Stimulated activated CD4-positive, alpha-beta T cell treated with anti-CD3 and anti-CD28 coated beads, Interleukin-2, amount 100 ng/mL, for 24 hours (primary cell): Measurements from ENCODE around the gene CWC25.
"Not testable (repeated sequence)": the region's sequence is repeated elsewhere in the genome, so short reads cannot be mapped to it uniquely, and the experiment has no call there.

Experiments used
- DNase-seq, 2 donors: peaks; one replicate each; pipeline ENCODE4 v3.0.0-alpha.2; 2020

The CWC25 gene

GRCh38 chr17:38852771-38853291, 27.7 kb upstream of the CWC25 start:
- no peak for DNase-seq

DNA sequence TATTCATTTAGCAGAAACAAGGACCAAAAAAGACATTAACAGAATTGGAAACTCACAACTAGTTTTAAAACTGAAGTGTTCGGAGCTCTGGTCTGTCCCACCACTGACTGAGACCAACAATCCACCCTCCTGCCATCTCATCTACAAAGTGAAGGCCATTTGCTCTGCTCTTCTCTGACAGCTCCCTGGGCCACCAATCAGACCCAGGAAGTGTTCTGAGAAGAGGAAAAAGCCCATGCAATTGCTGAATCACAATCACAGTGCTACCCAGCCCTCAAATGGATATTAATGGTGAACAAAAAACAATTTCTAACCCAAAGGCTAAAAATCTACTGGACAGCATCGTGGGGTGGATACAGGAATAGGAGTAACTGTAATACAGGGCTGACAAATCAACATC, 26.3 kb upstream of the CWC25 start:
- DNase-seq = no peak

GRCh38 chr17:38850374-38850773, 25.3 kb upstream of the CWC25 start:
- no peak for DNase-seq

- DNase-seq = no peak
Measured at GRCh38 chr17:38848939-38849605, 24.0 kb upstream of the CWC25 start.

DNA sequence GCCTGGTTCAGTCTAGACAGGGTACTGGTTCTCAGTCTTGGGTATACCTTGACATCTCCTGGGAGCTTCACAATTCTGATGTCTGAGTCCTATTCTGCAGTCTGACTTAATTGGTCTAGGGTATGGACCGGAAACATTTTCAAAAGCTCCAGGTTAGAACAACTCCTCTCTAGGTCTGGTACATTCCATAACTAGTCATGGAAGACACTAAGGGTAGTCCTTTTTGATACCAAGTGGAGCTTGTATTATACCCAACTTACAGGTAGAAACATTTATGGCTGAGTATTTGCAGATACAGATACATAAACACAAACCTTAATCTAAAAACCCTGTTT, 23.4 kb upstream of the CWC25 start:
- no peak for DNase-seq

DNA sequence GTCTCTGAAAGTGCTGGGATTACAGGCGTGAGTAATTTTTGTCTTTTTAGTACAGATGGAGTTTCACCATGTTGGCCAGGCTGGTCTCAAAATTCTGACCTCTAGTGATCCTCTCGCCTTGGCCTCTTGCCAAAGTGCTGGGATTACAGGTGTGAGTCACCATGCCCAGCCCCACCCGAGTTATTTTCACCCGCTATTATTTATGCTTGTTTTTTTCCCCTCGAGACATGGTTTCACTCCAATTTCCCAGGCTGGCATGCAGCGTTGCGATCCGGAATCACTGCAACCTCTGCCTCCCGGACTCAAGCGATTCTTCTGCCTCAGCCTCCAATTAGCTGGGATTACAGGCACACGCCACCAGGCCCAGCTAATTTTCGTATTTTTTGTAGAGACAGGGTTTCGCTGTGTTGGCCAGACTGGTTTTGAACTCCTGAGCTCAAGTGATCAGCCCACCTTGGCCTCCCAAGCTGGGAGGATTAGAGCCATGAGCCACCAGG, 19.2 kb upstream of the CWC25 start:
- DNase-seq = no peak

GRCh38 chr17:38825762-38826247, 684 bp upstream of the CWC25 start:
- DNase-seq = no peak

DNA sequence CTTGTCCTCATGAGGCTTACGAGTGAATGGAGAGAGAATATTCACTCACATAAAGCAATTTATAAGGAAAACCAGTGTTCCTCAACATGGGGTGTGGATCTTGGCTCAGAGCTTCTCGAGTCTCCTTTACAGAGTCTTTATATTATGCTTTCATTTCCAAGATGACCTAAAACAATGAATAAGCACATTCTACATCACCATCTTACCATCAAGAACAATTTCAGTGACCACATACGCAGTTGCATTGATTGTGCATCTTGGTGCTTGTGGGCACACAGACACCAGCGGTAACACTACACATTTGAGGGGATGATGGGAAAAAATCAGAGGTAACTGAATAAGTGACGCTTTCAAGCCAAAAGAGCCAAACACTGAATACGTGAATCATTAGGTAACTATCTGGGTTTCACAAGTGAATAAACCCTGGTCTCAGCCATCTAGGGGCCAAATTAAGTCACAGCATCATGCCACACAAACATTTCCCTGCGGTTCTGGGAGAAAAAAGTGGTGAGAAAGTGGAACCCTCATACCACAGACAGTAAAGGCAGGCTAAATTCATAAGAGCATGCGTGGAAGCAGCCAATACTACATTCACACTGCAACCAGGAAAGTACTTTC, 9.4 kb downstream of the CWC25 start:
- DNase-seq = peak in 1 of 2 donors; percentile 36

DNA sequence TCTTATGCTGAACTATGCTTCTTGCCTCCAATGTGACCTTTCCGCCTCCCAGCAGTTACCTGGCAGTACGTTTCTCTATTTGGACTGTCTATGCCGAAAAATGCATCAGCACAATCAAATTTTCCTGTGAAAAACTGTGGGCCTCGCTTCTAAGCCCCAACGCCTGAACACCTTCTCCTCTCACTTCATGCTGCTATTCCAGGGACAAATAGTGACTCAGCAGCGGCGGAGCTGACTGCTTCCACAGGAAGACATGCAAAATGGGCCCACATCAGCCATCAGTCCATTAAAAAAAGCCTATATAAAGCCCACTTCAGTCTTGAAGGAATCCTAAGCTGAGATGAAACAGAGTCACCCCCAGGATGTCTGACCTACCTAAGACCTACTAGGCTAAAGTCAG, 15.3 kb downstream of the CWC25 start:
- no peak for DNase-seq

GRCh38 chr17:38800237-38800760, 24.8 kb downstream of the CWC25 start:
- no peak for DNase-seq

DNA sequence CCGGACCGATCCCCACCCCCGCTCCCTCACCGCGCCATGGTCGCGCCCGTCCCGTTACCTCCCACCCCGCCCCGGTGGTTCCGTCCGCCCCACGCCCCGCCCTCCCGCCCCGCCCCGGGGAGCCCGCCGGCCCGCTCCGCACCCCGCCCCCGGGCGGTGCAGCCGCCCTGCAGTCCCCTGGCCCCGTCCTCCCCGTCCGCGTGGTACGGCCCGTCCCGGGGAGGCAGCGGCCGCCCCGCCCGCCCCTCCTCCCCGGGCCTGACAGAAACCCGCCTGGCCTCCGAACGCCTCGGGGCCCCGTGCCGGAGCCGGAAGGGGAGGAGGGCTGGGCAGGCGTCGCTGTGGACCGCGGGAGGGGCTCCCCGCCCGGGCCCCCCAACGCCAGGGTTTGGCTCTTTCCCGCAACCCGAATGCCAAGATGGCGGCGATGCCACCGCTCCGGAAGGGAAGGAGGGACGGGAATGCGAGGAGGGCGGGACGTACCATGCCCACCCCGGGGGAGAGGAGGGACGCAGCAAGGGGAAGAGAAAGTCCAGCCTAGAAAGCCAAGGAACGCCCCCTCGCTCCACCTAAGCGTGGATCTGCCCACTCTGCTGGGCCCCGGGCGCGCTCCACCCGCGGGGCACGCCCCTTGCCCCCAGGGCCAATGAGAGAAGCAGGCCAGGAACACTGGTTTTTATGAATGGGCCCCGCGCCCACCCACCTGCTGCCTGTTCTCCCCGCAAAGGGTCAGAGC, 25.5 kb downstream of the CWC25 start, which contains the start of gene PIP4K2B:
PIP4K2B (minus strand) TSS at position 56 of the 736 bp plus-strand sequence. CDS start 132 bp downstream, outside the sequence.
- DNase-seq = peak; percentile 85 to 91

- peak; percentile 55 to 58 for DNase-seq
Measured at GRCh38 chr17:38798614-38799500, 26.3 kb downstream of the CWC25 start.

DNA sequence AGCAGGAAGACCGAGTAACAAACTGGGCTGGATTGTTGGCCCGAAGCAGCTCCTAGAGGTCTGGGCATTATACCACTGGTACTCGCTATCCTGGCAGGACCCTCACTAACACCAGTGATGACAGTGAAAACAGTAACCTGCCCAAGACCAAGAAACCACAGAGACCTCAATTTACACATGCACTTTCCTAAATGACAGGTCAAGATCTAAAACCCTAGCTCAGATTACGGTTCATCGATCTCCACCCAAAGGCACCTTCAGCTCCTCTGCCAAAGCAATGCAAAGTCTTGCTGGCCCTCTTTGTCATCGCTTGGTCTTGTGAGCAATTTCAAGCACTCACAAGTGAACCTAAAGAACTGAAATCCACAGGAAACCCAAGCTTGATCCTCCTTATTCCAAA, 27.3 kb downstream of the CWC25 start:
- DNase-seq = no peak

DNA sequence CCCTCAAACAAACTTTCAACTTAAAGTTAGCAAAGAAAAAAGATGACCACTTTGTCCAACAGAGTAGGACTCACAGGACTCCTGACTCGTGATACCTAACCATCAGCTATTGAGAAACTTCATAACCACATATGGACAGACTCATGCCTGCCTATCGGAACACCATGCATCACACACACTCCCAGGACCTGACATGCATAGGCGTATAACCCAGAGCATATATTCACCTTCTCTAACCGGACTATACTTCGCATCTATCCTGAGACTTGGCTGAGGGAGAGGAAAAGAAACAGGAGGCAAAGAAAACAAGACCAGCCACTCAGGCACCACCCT, 28.0 kb downstream of the CWC25 start:
- no peak for DNase-seq

DNA sequence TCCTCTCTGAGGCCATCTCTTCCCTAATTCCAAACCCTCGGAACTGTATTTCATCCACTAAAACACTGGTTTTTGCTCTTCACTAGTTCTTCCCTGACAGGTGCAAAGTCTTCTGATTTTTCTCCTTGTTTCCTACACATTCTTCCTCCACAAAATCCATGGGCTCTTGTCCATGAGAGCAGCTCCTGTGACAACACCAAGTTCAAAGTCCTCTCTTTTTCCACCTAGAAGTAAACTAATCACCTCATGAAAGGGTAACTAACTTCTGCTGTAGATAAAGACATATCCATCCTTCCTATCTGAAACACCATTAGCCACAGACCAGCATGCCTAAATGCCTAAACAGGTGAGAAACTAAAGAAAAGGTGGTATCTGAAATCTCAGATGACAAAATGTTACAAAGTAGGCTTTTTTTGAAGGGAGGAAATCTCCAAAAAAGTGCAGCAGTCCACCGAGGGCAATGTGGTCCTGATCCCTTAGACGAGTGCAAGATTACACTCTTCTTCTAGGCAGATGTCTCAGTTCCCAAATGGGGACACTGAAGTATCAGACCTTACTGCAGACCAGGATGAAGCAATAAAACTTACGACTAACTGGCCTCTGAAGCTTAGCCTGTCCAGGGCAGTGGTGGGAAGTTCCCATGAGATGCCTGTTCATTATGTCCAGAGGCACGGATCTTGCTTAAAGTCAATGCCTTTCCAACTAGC, 28.5 kb downstream of the CWC25 start:
- no peak for DNase-seq

DNA sequence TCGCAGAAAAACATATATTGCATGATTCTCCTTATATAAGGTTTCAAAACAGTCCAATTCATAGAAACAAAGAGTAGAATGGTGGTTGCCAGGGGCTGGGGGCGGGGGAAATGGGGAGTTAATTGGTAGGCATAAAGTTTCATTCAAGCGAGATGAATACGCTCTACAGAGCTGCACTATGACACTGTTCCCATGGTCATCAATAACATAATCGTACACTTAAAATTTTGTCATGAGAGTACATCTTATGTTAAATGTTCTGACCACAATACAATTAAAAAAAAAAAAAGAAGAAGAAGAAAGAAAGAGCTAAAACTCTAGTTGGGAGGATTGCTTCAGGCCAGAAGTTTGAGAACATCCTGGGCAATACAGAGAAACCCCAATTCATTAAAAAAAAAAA, 30.9 kb downstream of the CWC25 start:
- DNase-seq = no peak

DNA sequence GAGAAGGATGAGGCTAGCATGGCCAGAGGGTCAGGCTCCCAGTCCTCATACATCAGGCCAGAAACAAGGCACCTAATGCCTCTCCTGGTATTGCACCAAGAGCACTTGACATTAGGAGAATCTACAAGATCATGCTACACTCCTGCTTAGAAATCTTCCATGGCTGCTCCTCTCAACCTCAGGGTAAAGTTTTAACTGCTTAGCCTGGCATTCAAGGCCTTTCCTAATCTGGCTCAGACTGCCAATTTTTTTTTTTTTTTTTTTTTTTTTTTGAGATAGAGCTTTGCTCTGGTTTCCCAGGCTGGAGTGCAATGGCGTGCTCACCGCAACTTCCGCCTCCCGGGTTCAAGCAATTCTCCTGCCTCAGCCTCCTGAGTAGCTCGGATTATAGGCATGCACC, 34.0 kb downstream of the CWC25 start:
- no peak for DNase-seq

- DNase-seq = not testable (repeated sequence)
Measured at GRCh38 chr17:38790148-38790707, 34.9 kb downstream of the CWC25 start.

- DNase-seq = no peak
Measured at GRCh38 chr17:38789185-38789584, 35.9 kb downstream of the CWC25 start.

DNA sequence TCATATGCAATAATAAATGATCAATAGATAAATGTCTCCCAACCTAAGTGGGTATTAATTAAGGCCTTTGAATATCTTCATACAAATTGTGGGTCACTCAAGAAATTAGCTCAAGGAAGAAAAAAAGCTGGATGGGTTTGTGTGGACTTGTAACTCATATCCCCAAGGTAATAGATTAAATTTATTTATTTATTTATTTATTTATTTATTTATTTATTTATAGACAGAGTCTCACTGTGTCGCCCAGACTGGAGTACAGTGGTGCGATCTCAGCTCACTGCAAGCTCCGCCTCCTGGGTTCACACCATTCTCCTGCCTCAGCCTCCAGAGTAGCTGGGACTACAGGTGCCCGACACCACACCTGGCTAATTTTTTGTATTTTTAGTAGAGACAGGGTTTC, 37.1 kb downstream of the CWC25 start:
- DNase-seq = not testable (repeated sequence)

GRCh38 chr17:38786372-38786771, 38.7 kb downstream of the CWC25 start:
- DNase-seq = no peak
